COLO668 (cell line): ENCODE results near the gene EEF2.
"Not testable (repeated sequence)": the region's sequence is repeated elsewhere in the genome, so short reads cannot be mapped to it uniquely, and the experiment has no call there.

ENCODE experiments used
- DNase-seq: peaks from one replicate; lab custom pipeline; 2025; ENCODE audit not compliant: unreplicated experiment; lab: John Stamatoyannopoulos, UW

EEF2 gene

DNA sequence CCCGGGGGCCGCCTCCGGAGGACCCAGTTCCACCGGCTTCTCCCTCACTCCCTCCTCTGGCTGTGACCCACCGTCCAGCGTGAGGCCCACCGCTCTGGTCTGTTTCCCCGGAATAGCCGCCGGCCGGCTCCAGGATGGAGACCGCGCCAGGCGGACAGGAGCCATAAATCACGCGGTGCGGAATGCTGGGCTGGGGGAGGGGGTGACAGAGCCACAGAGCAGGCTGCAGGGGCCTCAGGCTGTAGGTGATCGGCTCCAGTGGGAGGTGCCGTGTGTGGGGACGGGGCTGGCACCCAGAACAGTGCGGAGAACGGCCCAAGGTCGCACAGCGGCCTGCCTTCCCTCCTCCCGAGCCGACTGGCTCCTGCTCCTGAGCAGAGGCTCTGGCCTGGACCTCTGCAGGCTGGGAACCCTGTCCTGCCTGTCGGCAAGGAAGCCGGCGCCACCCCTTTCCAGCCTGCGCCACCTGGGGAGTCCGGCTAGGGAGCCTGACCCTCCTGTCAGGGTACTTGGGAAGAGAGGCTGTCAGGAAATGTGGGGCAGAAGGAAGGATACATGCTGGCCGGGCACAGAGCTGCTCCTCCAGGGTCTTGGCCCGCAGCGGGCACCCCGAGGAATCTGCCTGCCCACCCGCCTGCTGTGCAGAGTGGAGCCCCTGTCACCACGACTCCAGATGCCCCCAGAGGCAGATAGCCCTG lies 30.6 kb upstream of the EEF2 start:
- DNase-seq = no peak

DNA sequence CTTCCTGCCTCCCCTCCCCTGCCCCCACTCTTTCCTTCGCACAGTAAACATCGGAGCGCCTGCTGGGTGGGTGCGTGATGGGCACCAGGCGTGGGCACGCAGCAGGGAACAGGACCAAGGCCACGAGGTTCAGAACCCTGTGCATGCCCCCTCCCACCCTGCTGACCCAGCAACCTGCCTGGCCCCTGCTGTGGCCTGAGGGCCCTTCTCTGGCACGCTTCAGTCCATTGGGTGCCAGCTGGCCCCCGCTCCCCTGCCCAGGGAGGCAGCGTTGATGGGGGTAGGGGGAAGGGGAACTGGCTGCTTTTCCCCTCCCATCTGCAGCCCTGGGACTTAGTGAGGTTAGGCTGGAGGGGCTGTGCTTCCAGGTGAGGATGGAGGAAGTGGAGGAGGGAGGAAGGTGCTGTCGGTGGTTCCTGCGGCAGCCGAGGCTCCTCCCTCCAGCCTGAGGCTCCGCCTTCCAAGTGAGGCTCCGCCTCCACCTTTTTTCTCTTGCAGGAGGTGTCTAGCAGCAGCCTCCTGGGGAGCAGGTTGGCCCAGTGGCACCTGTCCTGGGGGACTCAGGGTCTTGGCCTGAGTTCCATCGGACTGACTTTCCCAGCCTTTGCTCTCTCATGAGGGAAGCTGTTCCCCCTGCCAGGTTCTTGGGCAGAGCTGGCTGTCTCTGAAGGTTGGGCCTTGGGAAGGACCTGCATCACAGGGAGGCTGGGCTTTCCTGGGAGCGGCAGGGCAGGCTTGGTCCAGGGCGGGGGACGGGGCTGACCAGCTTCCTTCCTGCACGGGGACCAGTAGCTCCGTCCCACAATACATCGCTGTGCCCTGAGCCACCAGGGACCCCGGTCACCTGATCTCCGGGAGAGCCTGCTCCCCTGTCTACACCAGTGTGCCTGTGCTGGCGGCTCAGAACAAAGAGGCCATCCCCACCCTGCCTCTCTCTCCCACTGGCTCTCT lies 29.6 kb upstream of the EEF2 start:
- DNase-seq = no peak

DNA sequence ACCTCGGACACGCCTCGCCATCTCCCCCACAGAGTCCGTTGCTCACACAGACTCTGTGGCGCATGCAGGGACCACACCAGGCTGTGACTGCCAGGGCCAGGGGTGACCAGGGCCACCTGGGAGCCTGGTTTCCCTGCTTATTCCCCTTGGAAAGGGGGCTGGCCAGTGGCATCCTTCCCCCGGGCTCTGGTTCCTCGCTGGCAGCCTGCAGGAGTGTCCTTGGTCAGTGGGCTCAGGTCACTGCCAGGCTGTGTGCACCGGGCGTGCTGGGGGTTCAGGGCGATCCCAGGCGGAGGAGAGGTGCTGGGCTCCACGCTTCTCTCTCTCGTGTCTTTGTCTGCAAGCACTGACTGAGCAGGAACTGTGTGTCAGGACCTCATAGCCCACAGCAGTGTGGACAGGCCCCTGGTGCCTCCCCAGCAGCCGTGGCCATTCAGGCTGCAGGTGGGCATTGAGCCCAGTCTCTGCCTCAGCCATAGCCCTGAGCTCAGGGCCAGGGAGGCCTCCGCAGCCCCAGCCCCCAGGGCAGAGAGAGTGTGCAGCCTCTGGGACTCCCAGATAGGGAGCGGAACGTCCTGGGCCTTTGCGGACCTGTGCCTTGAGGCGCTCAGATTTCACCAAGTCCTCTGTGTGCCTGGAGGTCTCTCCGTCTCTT lies 28.8 kb upstream of the EEF2 start:
- DNase-seq = no peak

DNA sequence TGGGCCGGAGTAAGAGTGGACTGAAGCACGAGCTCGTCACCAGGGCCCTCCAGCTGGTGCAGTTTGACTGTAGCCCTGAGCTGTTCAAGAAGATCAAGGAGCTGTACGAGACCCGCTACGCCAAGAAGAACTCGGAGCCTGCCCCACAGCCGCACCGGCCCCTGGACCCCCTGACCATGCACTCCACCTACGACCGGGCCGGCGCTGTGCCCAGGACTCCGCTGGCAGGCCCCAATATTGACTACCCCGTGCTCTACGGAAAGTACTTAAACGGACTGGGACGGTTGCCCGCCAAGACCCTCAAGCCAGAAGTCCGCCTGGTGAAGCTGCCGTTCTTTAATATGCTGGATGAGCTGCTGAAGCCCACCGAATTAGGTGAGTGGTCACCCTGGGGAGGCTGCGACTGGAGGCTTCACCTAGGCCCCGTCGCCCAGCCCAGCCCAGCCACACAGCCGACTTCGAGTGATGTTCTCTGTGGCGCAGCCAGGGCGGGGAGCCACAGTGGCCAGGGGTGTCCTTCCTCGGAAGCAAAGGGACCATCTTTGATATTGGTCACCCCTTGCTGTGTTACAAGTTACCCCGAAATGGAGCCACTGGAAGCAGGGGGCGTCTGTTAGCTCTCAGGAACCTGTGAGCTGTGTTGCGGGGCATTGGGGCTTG lies 27.8 kb upstream of the EEF2 start:
- no peak for DNase-seq

DNA sequence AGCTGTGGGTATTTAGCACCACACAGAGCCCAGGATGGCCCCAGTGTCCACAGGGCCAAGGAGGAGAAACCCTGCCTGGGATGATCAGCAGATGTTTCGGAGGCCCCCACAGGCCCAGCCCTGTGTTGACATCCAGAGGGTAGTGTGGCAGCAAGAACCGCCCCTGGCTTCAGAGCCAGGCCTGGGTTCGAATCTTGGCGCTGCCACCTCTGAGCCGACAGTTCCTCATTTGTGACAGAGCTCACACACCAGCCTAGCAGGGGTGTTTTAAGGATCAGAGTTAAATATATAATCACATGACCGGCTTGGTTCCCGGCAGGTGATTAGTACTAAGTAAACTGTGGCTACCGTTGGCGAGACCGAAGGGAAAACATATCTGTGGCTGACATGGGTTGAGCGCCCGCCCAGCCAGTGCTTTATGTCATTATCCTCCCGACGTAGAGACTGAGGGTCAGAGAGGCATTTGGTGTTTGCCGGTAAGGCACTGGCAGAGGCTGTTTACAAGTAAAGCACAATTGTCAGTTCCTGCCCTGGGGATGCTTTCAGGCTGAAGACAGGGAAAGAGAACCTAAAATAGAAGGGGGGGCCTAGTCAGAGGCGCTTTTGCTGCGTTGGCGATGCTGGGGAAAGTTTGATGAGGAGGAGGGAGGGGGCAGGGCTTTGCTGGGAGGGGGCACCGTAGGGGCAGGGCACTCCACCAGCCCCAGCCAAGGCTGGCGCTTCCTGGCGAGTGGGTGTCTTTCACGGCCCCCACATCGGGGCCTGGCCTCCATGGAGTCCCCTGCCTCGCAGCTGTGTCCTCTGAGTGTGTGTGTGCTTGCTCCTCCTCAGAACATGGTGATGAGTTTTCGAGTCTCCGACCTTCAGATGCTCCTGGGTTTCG lies 27.1 kb upstream of the EEF2 start:
- DNase-seq = peak; percentile 82

DNA sequence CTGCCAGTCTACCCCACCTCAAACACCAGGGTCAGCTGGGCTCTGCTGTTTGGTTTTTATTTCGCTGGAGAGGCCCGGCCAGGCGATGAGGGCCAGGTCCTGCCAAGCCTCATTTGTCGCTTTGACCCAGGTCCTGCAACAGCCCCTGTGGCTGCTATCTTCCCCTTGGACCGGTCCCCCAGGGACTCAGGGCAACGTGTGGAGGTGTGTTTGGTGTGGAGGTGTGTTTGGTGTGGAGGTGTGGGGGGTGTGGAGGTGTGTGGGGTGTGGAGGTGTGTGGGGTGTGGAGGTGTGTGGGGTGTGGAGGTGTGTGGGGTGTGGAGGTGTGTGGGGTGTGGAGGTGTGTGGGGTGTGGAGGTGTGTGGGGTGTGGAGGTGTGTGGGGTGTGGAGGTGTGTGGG lies 26.2 kb upstream of the EEF2 start:
- not testable (repeated sequence) for DNase-seq

DNA sequence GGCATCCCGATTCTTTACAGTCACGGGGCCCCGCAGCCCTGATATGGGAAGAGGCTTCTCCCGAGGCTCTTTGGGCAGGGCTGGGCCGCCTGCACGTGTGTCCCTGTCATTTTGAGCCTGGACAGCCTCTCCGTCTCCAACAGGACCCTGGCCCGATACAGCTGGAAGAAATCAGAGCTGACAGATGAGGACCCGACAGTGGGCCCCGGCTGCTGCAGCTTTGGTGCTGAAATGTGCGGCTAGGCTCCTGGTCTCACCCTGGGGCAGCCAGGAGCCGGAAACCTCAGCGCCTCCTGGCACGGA lies 25.5 kb upstream of the EEF2 start:
- no peak for DNase-seq

DNA sequence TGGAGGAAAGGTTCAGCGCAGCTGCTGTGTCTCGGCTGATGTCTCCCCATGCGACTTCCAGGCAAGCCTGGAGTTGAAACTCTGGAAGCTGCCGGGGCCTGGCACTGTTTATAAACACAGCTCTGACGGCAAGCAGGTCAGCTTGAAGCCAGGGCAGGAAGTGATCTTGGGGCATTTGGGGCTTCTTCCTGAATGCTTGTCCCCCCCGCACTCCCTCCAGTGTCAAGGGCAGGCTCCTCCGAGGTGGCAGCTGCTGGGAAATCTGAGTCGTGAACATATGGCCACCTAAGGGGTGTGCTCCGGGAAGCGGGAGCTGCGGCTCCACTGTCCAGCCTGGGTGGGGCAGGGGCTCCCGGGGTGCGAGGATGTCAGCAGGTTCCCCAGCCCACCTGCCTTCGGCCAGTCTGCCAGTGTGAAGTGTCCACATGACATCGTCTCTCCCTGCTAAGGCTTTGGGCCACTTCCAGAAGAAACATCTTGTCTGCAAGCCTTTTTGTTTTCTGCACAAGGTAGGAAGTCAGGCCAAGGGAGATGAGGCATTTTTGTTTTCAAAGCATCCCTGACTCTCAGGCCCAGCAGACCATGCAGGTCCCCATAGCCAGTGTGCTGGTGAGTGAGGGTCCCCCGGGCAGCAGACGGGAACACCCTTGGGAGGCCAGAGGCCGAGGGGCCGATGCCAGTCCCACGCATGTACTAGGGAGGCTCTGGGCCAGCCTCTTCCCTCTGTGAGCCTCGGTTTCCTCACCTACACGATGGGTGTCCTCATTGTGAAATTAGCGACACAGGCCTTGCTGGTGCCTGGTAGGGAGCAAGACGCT lies 24.9 kb upstream of the EEF2 start:
- no peak for DNase-seq

DNA sequence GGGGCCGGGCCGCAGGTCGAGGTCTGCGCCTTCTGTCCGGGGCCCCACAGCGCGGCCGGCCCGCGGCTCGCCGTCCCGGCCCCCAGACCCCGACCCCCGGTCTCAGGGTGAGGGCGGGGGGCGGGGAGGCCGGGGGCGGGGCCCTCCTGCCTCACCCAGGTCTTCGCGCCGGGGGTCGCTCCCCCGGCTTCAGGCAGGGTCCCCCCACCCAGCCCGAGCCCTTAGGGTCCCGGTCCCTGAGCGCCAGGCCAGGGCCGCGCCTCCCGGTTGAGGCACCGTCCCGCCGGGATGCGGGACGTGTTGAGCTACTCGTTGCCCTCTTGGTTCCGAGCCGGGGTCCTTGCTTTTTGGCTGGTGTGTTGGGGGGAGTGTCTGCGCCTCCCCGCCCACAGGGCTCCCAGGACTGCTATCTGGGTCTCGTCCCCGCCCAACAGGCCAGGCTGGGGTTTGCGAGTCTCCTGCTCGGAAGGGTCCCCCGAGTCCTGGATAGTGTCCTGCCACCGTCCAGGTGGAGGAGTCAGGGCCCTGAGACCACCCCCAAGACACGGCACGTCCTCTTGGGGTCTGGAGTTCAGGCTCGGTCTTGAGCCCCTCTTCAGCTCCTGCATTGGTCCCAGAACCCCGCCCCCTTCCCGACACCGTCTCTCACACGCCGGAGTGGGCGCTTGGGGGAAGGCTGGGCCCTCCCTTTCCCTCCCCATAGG lies 22.7 kb upstream of the EEF2 start:
- DNase-seq = peak; percentile 31

DNA sequence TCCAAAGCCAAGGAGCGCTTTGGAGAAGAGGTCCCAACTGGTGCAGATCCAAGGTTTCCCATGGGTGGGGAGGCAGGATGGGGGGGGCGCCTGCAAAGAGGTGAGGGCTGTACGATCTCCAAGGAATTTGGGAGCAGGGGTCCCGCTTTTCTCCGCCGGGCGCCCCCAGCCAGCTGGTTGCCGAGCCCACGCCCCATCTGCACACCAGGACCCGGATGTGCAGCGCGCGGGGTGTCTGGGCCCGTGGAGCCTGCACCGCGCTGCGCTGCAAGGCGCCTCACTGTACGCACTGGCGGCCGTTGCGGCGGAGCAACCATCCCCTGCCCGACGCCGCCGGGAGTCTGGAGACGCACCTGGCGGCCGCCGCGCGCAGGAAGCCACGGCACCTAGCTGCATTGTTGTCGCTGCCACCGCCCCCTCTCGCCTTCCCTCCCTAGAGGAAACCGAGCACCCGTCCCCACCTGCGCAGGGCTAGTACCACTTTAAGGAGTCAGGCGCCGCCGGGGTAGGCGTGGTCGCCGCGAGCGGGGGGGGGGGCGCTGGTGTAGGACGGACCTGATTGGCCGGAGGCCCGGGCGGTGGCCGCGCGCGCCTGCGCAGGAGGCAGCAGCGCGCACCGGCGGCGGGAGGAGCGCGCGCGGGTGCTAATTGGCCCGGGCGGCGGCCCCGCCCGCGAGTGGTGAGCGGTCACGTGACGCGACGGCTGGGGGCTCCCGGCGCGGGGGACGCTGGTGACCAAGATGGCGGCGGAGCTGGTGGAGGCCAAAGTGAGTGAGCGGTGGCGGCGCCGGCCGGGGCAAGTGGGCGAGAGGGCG lies 22.0 kb upstream of the EEF2 start, which contains the start of gene PIAS4:
TSS of gene PIAS4 (plus strand) at position 716 of the 815 bp plus-strand sequence. CDS start at position 741, 25 bp downstream.
- DNase-seq = peak; percentile 99

DNA sequence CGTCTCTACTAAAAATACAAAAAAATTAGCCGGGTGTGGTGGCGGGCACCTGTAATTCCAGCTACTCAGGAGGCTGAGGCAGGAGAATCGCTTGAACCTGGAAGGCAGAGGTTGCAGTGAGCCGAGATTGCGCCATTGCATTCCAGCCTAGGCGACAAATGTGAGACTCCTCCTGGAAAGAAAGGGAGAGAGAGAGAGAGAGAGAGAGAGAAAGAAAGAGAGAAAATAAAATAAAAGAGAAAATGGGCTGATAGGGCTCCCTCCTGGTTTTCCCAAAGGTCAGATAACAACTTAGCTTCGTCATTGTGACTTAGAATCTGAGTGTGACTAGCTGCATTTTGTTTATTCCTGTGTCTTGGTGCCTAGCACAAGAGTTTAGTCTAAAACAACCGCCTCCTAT lies 20.2 kb upstream of the EEF2 start:
- not testable (repeated sequence) for DNase-seq

DNA sequence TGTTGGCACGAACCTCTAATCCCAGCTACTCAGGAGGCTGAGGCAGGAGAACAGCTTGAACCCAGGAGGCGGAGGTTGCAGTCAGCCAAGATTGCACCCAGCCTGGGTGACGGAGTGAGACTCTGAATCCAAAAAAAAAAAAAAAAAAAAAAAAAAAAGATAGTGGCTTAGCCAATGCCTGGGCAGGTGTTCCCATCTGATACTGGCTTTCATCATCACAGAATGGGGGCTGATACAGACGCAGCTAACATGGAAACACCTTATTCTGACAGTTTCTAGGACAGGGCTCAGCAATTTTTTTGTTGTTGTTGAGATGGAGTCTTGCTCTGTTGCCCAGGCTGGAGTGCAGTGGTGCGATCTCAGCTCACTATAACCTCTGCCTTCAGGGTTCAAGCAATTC lies 15.5 kb upstream of the EEF2 start:
- not testable (repeated sequence) for DNase-seq

DNA sequence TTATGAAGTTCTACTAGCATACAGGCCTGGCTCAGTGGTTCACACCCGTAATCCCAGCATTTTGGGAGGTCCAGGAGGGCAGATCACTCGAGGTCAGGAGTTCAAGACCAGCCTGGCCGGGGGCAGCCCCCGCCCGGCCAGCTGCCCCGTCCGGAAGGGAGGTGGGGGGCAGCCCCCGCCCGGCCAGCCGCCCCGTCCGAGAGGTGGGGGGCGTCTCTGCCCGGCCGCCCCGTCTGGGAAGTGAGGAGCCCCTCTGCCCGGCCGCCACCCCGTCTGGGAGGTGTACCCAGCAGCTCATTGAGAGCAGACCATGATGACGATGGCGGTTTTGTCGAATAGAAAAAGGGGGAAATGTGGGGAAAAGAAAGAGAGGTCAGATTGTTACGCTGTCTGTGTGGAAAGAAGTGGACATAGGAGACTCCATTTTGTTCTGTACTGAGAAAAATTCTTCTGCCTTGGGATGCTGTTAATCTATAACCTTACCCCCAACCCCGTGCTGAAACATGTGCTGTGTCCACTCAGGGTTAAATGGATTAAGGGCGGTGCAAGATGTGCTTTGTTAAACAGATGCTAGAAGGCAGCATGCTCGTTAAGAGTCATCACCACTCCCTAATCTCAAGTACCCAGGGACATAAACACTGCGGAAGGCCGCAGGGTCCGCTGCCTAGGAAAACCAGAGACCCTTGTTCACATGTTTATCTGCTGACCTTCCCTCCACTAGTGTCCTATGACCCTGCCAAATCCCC lies 13.6 kb upstream of the EEF2 start:
- not testable (repeated sequence) for DNase-seq

DNA sequence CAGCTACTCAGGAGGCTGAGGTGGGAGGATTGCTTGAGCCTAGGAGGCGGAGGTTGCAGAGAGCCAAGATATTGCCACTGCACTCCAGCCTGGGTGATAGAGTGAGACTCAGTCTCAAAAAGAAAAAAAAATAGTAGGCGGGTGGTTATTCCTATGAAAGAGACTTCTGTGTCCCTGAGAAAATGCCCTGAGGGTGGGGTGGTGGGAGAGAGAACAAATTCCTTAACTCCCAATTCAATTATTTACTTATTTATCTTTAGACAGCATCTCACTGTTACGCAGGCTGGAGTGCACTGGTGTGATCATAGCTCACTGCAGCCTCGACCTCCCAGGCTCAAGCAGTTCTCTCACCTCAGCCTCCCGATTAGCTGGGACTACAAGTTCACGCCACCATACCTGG lies 10.3 kb upstream of the EEF2 start:
- DNase-seq = no peak

DNA sequence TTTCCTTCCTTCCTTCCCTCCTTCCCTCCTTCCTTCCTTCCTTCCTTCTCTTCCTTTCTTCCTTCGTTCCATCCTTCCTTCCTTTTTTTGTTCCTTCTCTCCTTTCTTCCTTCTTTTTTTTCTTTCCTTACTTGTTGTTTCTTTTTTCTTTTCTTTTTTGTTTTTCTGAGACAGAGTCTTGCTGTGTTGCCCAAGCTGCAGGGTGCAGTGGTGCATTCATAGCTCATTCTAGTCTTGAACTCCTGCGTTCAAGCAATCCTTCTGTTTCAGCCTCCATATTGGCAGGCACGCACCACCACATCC lies 5.5 kb upstream of the EEF2 start:
- no peak for DNase-seq

DNA sequence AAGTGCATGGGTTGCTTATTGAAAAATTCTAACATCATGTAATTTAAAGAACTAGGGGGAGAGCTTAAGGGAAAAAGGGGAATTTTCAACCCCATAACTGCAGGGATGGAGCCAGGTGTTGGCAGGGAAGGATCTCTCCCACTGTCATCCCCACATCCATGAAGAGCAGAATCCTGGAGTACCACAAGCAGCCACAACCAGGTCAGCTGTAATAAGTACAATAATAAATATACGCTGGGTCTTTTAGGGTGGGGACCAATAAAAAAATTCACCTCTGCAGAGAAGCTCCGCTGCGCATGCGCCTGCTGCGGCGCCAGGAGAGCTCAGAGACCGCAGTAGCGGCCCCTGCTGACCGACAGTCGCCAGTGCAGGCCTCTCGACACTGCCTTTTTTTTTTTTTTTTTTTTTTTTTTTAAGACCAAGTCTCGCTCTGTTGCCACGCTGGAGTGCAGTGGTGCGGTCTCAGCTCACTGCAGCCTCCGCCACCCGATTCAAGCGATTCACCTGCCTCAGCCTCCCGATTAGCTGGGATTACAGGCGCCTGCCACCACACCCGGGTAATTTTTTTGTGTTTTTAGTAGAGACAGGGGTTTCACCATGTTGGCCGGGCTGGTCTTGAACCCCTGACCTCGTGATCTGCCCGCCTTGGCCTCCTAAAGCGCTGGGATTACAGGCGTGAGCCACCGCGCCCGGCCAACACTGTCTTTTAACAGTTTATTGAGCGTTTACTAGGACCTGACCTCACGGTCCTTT lies 2.5 kb upstream of the EEF2 start:
- peak; percentile 88 for DNase-seq
